Mesothelial cell of epicardium (in vitro differentiated cells): Measurements from ENCODE around the gene KRTAP10-9. TPM values are rescaled to one million over a fixed set of nuclear protein-coding genes. Genes with fewer than 3 reads are reported as not detected.
"Not testable (repeated sequence)": the region's sequence is repeated elsewhere in the genome, so short reads cannot be mapped to it uniquely, and the experiment has no call there.

Source experiments
- DNase-seq, 2 experiments: peaks; one replicate each; pipeline ENCODE4 v3.0.0; 2021; ENCODE audit warnings: low spot score in 2 of 2; ENCODE audit not compliant: unreplicated experiment in 2 of 2
- H3K27ac Mint-ChIP-seq: 2 replicates; pipeline ENCODE4 v1.8.0; 2021; ENCODE audit warnings: mixed read lengths
- H3K27me3 Mint-ChIP-seq: 2 replicates; pipeline ENCODE4 v1.8.0; 2021; ENCODE audit warnings: low read depth, mixed read lengths
- H3K36me3 Mint-ChIP-seq: 2 replicates; pipeline ENCODE4 v1.8.0; 2021; ENCODE audit warnings: mixed read lengths
- H3K4me1 Mint-ChIP-seq: 2 replicates; pipeline ENCODE4 v1.8.0; 2021; ENCODE audit warnings: mixed read lengths
- H3K4me3 Mint-ChIP-seq: 2 replicates; pipeline ENCODE4 v1.8.0; 2021; ENCODE audit warnings: mild to moderate bottlenecking, moderate library complexity, mixed read lengths
- H3K9me3 Mint-ChIP-seq: 2 replicates; pipeline ENCODE4 v1.8.0; 2021; ENCODE audit warnings: mixed read lengths
- total RNA-seq: library from RNA; stranded (reverse); gene quantifications from 3 replicates; pipeline ENCODE4 v1.2.1, GENCODE V29; 2021
- TF ChIP-seq, protein P1 (sequence below): fragments of 200-600 bp; sonication (generic); IDR thresholded peaks from one replicate; pipeline ENCODE4 v1.5.0; 2021; ENCODE audit warnings: antibody characterized with exemption; ENCODE audit not compliant: unreplicated experiment

The KRTAP10-9 gene
- total RNA-seq, 1 donor from 2014 or later = not detected

DNA sequence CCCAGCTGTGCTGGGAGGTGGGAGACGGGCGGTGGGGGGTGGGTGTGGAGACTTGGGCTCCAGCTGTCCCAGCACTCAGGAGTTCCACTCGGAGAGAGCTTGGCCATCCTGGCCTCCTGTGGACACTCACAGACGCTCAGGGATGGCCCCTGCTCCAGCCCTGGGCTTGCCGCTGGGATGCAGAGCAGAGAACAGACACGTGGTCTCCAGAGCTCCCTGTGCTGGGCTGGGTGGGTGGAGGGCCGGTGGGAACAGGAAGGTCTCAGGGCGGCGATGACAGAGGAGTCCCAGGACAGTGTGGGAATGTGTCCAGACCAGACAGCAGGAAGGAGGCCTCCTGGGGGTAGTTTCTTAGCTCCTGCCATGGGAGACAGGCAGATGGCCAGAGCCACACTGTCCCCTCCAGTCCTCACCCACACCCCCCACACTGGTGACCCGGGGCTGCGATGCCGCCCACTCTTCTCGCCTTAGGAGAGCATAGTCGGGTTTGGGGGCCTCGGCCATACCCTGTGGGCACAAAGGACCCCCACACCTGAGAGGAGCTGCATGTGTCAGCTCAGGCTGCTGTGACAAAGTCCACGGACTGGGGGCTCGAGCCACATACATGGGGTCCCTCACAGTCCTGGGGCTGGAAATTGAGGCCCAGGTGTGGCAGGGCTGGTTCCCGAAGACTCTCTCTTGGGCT, 2.0 kb downstream of the KRTAP10-9 start:
- no peak for DNase-seq
- no peak overlapping the region for H3K4me3 Mint-ChIP-seq
- H3K27me3 Mint-ChIP-seq = no peaks in the 10 kb centered on the region
- peaks cover 45% of the 10 kb centered on the region for H3K9me3 Mint-ChIP-seq
- no peaks in the 10 kb centered on the region for H3K36me3 Mint-ChIP-seq
- H3K4me1 Mint-ChIP-seq = no peaks in the 10 kb centered on the region
- TF ChIP-seq, protein P1, sequence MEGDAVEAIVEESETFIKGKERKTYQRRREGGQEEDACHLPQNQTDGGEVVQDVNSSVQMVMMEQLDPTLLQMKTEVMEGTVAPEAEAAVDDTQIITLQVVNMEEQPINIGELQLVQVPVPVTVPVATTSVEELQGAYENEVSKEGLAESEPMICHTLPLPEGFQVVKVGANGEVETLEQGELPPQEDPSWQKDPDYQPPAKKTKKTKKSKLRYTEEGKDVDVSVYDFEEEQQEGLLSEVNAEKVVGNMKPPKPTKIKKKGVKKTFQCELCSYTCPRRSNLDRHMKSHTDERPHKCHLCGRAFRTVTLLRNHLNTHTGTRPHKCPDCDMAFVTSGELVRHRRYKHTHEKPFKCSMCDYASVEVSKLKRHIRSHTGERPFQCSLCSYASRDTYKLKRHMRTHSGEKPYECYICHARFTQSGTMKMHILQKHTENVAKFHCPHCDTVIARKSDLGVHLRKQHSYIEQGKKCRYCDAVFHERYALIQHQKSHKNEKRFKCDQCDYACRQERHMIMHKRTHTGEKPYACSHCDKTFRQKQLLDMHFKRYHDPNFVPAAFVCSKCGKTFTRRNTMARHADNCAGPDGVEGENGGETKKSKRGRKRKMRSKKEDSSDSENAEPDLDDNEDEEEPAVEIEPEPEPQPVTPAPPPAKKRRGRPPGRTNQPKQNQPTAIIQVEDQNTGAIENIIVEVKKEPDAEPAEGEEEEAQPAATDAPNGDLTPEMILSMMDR = no peak
- no peak overlapping the region for H3K27ac Mint-ChIP-seq

DNA sequence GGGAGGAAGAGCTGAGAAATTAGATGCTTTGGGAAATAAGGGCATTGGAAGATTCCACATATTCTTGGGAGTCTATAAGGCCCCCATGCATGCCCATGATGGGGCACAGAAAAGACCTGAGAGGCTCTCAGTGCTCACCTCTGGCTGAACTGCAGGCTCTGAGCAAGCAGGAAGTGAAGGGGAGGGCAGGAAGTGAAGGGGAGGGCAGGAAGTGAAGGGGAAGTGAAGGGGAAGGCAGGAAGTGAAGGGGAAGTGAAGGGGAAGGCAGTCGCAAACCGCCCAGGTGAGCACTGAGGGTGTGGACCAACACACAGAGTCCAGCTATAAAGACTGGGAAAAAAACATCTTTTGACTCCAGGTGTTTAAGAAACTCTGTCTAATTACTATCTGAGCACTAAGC, 3.5 kb downstream of the KRTAP10-9 start:
- Mint-ChIP-seq H3K27ac (no peak overlapping the region), H3K36me3 (no peaks in the 10 kb centered on the region), H3K9me3 (peaks cover 41% of the 10 kb centered on the region), H3K27me3 (no peaks in the 10 kb centered on the region), H3K4me1 (no peaks in the 10 kb centered on the region), H3K4me3 (no peak overlapping the region)
- no peak for DNase-seq
- TF ChIP-seq, protein P1 = no peak

DNA sequence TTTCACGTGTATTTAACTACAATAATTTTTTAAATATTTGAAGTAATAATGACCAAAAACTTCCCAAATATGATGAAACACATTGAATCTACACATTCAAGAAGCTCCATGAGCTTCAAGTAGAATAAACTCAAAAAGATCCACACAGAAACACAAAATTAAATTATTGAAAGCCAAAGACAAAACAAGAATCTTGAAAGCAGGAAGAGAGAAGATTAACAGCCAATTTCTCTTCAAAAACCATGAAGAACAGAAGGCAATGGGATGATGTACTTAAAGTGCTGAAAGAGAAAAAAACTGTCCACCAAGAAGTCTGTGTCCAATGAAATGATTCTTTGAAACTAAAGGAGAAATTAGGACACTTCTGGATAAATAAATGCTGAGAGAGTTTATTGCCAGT, 5.2 kb downstream of the KRTAP10-9 start:
- H3K4me3 Mint-ChIP-seq = no peak overlapping the region
- H3K36me3 Mint-ChIP-seq = no peaks in the 10 kb centered on the region
- no peaks in the 10 kb centered on the region for H3K27me3 Mint-ChIP-seq
- DNase-seq = no peak
- H3K4me1 Mint-ChIP-seq = no peaks in the 10 kb centered on the region
- TF ChIP-seq, protein P1 = no peak
- no peak overlapping the region for H3K27ac Mint-ChIP-seq
- H3K9me3 Mint-ChIP-seq = peaks cover 41% of the 10 kb centered on the region

DNA sequence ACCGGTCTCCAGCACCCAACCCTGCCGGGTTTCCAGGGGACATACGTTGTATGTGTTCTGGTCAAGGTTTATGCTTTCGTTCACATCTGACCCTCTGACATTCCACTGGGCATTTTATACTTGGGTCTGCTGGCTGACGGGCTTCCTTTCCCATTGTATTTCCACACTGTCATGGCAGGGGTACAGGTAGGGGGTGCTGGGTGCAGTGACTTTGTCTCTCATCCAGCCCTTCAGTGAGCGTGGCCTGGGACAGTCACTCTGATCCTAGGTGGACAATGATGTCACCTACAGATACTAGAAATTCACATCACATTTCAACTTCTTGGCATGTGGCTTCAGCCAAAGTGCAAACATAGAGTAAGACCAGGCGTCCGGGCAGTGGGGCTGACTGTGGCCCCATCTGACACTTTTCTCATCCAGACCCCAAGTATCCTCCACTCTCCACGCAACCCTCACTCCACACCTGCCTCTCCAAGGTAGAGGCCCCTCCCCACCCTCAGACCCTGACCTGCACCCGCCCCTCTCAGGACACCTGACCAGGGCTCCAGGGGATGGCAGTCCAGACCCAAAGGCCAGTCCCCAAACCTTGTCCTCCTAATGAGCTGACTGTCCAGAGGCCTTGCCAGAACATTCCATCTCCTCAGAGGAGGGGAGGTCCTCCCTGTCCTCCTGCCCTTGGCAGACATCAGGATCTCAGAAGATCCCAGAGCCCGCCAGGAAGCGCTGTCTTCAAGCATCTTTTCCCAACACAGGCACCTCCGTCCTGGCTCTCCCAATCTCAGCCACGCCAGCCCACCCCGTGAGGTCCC, 9.5 kb downstream of the KRTAP10-9 start:
- no peak overlapping the region for H3K4me3 Mint-ChIP-seq
- H3K36me3 Mint-ChIP-seq = no peaks in the 10 kb centered on the region
- H3K27me3 Mint-ChIP-seq = no peaks in the 10 kb centered on the region
- H3K27ac Mint-ChIP-seq = no peak overlapping the region
- TF ChIP-seq, protein P1 = no peak
- H3K4me1 Mint-ChIP-seq = no peaks in the 10 kb centered on the region
- peaks cover 32% of the 10 kb centered on the region for H3K9me3 Mint-ChIP-seq
- DNase-seq = peak in 1 of 2 experiments; percentile 33

DNA sequence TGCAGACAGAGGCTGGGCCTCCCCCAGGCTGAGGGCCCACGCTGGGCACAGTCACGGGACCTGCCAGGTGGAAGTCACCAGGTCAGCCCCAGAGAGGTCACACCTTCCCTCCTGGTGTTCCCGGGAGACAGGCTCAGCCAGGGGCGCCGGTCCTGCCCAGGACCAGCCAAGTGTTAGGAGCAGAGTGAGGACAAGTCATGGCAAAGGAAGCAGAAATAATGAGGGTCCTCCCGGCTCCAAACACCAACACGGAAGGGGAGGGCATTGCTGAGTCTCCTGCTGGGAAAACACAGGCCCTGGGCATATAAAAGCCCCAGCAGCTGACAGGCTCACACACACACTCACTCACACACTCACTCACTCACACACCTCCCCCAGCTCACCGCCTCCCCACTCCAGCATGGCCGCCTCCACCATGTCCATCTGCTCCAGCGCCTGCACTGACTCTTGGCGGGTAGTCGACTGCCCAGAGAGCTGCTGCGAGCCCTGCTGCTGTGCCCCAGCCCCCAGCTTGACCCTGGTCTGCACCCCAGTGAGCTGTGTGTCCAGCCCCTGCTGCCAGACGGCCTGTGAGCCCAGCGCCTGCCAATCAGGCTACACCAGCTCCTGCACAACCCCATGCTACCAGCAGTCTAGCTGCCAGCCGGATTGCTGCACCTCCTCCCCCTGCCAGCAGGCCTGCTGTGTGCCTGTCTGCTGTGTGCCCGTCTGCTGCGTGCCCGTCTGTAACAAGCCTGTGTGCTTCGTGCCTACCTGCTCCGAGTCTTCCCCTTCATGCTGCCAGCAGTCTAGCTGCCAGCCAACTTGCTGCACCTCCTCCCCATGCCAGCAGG, 10.3 kb downstream of the KRTAP10-9 start, which contains the start of gene KRTAP10-10:
Gene KRTAP10-10, plus strand, starts transcription at position 339 of the 833 bp plus-strand sequence. Its CDS starts 62 bp downstream, at position 401.
- no peaks in the 10 kb centered on the region for H3K36me3 Mint-ChIP-seq
- peaks cover 29% of the 10 kb centered on the region for H3K9me3 Mint-ChIP-seq
- H3K27me3 Mint-ChIP-seq = peaks cover 2% of the 10 kb centered on the region
- no peaks in the 10 kb centered on the region for H3K4me1 Mint-ChIP-seq
- H3K27ac Mint-ChIP-seq = no peak within 1 kb of the TSS
- peak in 1 of 2 experiments; percentile 36 for DNase-seq
- TF ChIP-seq, protein P1 = no peak
- no peak within 1 kb of the TSS for H3K4me3 Mint-ChIP-seq

DNA sequence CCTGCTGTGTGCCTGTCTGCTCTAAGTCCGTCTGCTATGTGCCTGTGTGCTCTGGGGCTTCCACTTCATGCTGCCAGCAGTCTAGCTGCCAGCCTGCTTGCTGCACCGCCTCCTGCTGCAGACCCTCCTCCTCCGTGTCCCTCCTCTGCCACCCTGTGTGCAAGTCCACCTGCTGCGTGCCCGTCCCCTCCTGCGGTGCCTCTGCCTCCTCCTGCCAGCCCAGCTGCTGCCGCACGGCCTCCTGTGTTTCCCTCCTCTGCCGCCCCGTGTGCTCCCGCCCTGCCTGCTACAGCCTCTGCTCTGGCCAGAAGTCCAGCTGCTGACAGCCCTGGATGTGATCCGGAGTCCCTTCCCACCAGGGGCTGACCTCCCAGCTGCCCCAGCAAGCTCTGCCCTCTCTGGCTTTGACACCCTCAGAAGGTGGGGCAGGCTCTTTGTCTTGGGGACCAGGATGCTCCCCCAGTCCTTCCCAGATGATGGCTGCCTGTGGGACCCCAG, 11.0 kb downstream of the KRTAP10-9 start:
- H3K9me3 Mint-ChIP-seq = peaks cover 32% of the 10 kb centered on the region
- H3K4me1 Mint-ChIP-seq, H3K27me3 Mint-ChIP-seq, H3K27ac Mint-ChIP-seq, H3K36me3 Mint-ChIP-seq, H3K4me3 Mint-ChIP-seq: not testable (repeated sequence)
- DNase-seq = peak in 1 of 2 experiments; percentile 27

DNA sequence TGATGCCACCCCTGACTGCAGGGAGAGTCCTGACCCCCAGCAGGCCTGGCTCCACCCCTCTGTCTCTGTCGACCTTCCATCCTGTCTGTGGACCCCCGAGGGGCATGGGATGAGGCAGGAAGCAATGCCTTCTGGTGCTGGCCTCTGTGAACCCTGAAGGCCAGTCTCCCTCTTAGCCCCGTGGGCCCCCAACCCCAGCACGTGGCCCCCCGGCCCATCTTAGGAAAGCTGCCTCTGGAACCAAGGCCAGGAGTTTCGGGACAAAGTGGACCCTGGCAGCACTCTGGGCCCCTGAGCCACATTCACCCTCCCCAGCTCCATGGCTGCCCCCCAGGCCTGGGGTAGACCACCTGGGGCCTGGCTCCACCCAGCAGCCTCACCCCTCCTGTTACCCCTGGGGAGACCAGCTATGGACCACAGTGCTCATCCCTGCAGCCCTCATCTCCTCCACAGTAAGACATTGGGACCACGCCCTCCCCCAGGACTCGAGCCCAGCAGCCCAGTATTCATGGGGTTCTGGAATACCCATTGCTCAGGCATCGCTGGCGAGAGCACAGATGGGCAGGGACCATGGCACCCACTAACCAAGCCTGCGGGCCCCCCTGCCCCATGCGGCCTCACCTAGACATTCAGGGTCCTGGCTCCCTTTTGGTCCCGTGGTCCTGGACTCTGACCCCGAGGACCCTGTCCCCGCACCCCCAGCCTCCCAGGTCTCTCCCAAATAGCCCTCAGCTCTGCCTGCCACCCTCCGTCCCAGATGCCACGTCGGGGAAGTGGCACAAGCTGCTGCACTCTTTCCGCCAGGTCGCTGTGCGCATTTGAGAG, 11.8 kb downstream of the KRTAP10-9 start:
- H3K4me1 Mint-ChIP-seq, H3K27ac Mint-ChIP-seq, H3K36me3 Mint-ChIP-seq, H3K27me3 Mint-ChIP-seq, H3K4me3 Mint-ChIP-seq: not testable (repeated sequence)
- peaks cover 32% of the 10 kb centered on the region for H3K9me3 Mint-ChIP-seq
- DNase-seq = peak in 1 of 2 experiments; percentile 31
